HepG2 (cell line): ENCODE measurements around the gene TMEM229B. TPM values are rescaled to one million over a fixed set of nuclear protein-coding genes. Genes with fewer than 3 reads are reported as not detected.

ENCODE experiments used
- ATAC-seq: fragments of 200-7000 bp; cut with Tn5 transposase; 3 replicates; pipeline ENCODE4 v1.9.1; 2020; ENCODE audit warnings: mild to moderate bottlenecking, moderate library complexity
- BruUV-seq: library from RNA; stranded (reverse); fragments of 400-500 nt; replicated peaks from 2 replicates; lab custom pipeline; 2021; lab: Mats Ljungman, UMichigan
- CTCF ChIA-PET: fragments of 300-600 bp; formaldehyde crosslinking; extraction: SDS; loops from one replicate; lab custom pipeline; 2021; ENCODE audit warnings: low total read pairs, inconsistent platforms, low intra/inter-chr PET ratio; lab: Yijun Ruan, JAX
- POLR2A ChIA-PET: fragments of 350-600 bp; sonication (Branson Sonifier 250); formaldehyde crosslinking; loops from one replicate; lab custom pipeline; 2020; ENCODE audit warnings: antibody characterized with exemption, inconsistent platforms; lab: Yijun Ruan, JAX
- DNase-seq: peaks from one replicate; pipeline ENCODE4 v3.0.0-alpha.2; 2015; ENCODE audit warnings: low spot score
- FAIRE-seq: peaks from 3 replicates; lab custom pipeline; 2011; peaks lifted over from hg19 to GRCh38; lab: Jason Lieb, UNC
- H2AFZ ChIP-seq: one replicate; pipeline ENCODE4 v1.6.1; 2011; ENCODE audit warnings: low read length, inconsistent platforms
- H3K27ac ChIP-seq: fragments of 300-600 bp; 3 replicates; pipeline ENCODE4 v1.8.0; 2011; ENCODE audit warnings: mixed run types, mild to moderate bottlenecking, mixed read lengths, low read length, inconsistent platforms; ENCODE audit not compliant: insufficient read depth; ENCODE audit errors: extremely low read length
- H3K27me3 ChIP-seq, 2 experiments: fragments of 200-600 bp in 1 of 2; 2 replicates in 1 of 2; 3 replicates in 1 of 2; pipeline versions ENCODE4 v1.6.0 to v1.8.0; 2011; ENCODE audit warnings: low read length in 2 of 2, mild to moderate bottlenecking in 2 of 2, moderate library complexity in 2 of 2, inconsistent platforms in 1 of 2; ENCODE audit not compliant: insufficient read depth in 2 of 2, control insufficient read depth in 1 of 2
- H3K36me3 ChIP-seq, 2 experiments: fragments of 200-600 bp in 1 of 2; replicated peaks in 1 of 2; 2 replicates in 1 of 2; 3 replicates in 1 of 2; pipeline versions ENCODE4 v1.5.1 to v1.8.0; 2011; ENCODE audit warnings: low read length in 2 of 2, inconsistent platforms in 1 of 2; ENCODE audit not compliant: insufficient read depth in 2 of 2, control insufficient read depth in 1 of 2
- H3K4me1 ChIP-seq: 2 replicates; pipeline ENCODE4 v1.5.1; 2012; ENCODE audit warnings: low read length, inconsistent platforms; ENCODE audit not compliant: insufficient read depth
- H3K4me2 ChIP-seq: 2 replicates; pipeline ENCODE4 v1.6.0; 2011; ENCODE audit warnings: low read depth, low read length, inconsistent platforms
- H3K4me3 ChIP-seq, 3 experiments: fragments of 200-600 bp in 1 of 3; sonication (generic), shearing (Covaris generic) in 1 of 3; replicated peaks in 1 of 3; 2 replicates each; pipeline ENCODE4 v1.5.1; 2011 to 2016; ENCODE audit warnings: low read length in 3 of 3, inconsistent platforms in 2 of 3, low read depth in 2 of 3, mild to moderate bottlenecking in 2 of 3, control low read depth in 1 of 3, mixed read lengths in 1 of 3; ENCODE audit not compliant: insufficient read depth in 1 of 3
- H3K79me2 ChIP-seq: one replicate; pipeline ENCODE4 v1.6.1; 2011; ENCODE audit warnings: low read length, inconsistent platforms; ENCODE audit not compliant: insufficient read depth
- H3K9ac ChIP-seq: 2 replicates; pipeline ENCODE4 v1.6.0; 2011; ENCODE audit warnings: mild to moderate bottlenecking, low read depth, low read length, inconsistent platforms; ENCODE audit not compliant: insufficient read depth
- H3K9me3 ChIP-seq: 2 replicates; pipeline ENCODE4 v1.5.1; 2012; ENCODE audit warnings: mild to moderate bottlenecking, low read length
- H4K20me1 ChIP-seq: 2 replicates; pipeline ENCODE4 v1.6.0; 2011; ENCODE audit warnings: inconsistent platforms, mild to moderate bottlenecking, low read length, moderate library complexity; ENCODE audit not compliant: insufficient read depth
- FOXA1 ChIP-seq, 2 experiments: fragments of 450-650 bp in 1 of 2; sonication (generic) in 1 of 2; formaldehyde crosslinking in 1 of 2; IDR thresholded peaks; 2 replicates each; pipeline versions ENCODE4 v1.4.0 to v1.6.1; 2016 to 2020; ENCODE audit warnings: missing genetic modification reagents in 1 of 2
- HDAC2 ChIP-seq: sonication (generic); formaldehyde crosslinking; IDR thresholded peaks from 2 replicates; pipeline ENCODE4 v1.4.0; 2020; ENCODE audit warnings: missing genetic modification reagents
- MAFK ChIP-seq, 2 experiments: IDR thresholded peaks in 1 of 2; conservative IDR thresholded peaks in 1 of 2; 2 replicates each; pipeline ENCODE4 v1.6.1; 2011; ENCODE audit warnings: improper control_type of control experiment in 2 of 2, low read length in 2 of 2
- MED8 ChIP-seq: sonication (generic); formaldehyde crosslinking; IDR thresholded peaks from 2 replicates; pipeline ENCODE4 v1.8.1; 2023; ENCODE audit warnings: mild to moderate bottlenecking, missing genetic modification reagents; ENCODE audit not compliant: insufficient replicate concordance
- PAWR ChIP-seq: sonication (generic); formaldehyde crosslinking; IDR thresholded peaks from 2 replicates; pipeline ENCODE4 v1.4.0; 2020; ENCODE audit warnings: missing genetic modification reagents, mild to moderate bottlenecking, borderline replicate concordance
- RBM22 ChIP-seq: fragments of 200-400 bp; formaldehyde crosslinking; optimal IDR thresholded peaks from 2 replicates; pipeline ENCODE3; 2017; ENCODE audit warnings: mild to moderate bottlenecking, low read length, moderate library complexity
- TGIF2 ChIP-seq: IDR thresholded peaks from 2 replicates; pipeline ENCODE4 v1.6.1; 2016; ENCODE audit warnings: control low read depth, missing compliant biosample characterization
- ZBTB10 ChIP-seq: sonication (generic); formaldehyde crosslinking; IDR thresholded peaks from 2 replicates; pipeline ENCODE4 v1.4.0; 2020; ENCODE audit warnings: missing genetic modification reagents, borderline replicate concordance
- ZFP91 ChIP-seq: sonication (generic); formaldehyde crosslinking; IDR thresholded peaks from 2 replicates; pipeline ENCODE4 v1.9.0; 2022; ENCODE audit warnings: missing genetic modification reagents, mild to moderate bottlenecking, borderline replicate concordance
- ZNF549 ChIP-seq: sonication (generic); formaldehyde crosslinking; IDR thresholded peaks from 2 replicates; pipeline ENCODE4 v1.5.0; 2020; ENCODE audit warnings: missing genetic modification reagents
- ZNF660 ChIP-seq: sonication (generic); formaldehyde crosslinking; IDR thresholded peaks from 2 replicates; pipeline ENCODE4 v1.5.1; 2020; ENCODE audit warnings: mild to moderate bottlenecking, low read depth, missing genetic modification reagents, borderline replicate concordance
- WGBS: methylation state at CpG from one replicate; pipeline ENCODE4 v1.1.6; 2017; ENCODE audit warnings: low lambda C conversion rate; 5-methylcytosine and 5-hydroxymethylcytosine counted together
- in situ Hi-C: cut with HindIII; loops from 2 replicates; pipeline ENCODE4 v1.10.0; 2017; ENCODE audit warnings: low pct_unique_long_range_greater_than_20kb; ENCODE audit not compliant: extremely low pct_ligation_motif_present
- intact Hi-C: fragments of 100-400 bp; cut with micrococcal nuclease; formaldehyde crosslinking; loops from one replicate; pipeline ENCODE4 v1.10.0; 2022; ENCODE audit not compliant: unreplicated experiment
- polyA plus RNA-seq, 8 experiments: library from polyadenylated mRNA; depleted of rRNA in 3 of 8; stranded (reverse) in 7 of 8; unstranded in 1 of 8; fragments of >200 nt; fragmentation: Illumina TruSeq in 4 of 8; extraction: Trizol in 4 of 8; gene quantifications; 2 replicates each; pipeline versions ENCODE4 v1.2.1 to v1.2.3, GENCODE V29; 2011 to 2016; ENCODE audit warnings: low read depth in 4 of 8, missing spikeins in 1 of 8, mixed read lengths in 1 of 8; ENCODE audit not compliant: insufficient read depth in 1 of 8
- total RNA-seq, 5 experiments: library from RNA; depleted of rRNA; stranded (reverse); fragments of >200 nt; fragmentation: Illumina TruSeq; extraction: Trizol; gene quantifications; 2 replicates each; pipeline ENCODE4 v1.2.3, GENCODE V29; 2016; ENCODE audit warnings: low read depth in 1 of 5
- TF ChIP-seq, protein P1 (sequence below): IDR thresholded peaks from 2 replicates; pipeline ENCODE4 v1.6.1; 2016; ENCODE audit warnings: missing compliant biosample characterization, missing genetic modification reagents, borderline replicate concordance
- TF ChIP-seq, protein P2 (sequence below): sonication (generic); formaldehyde crosslinking; IDR thresholded peaks from 2 replicates; pipeline ENCODE4 v1.4.0; 2020; ENCODE audit warnings: missing genetic modification reagents, mild to moderate bottlenecking, borderline replicate concordance
- TF ChIP-seq, protein P3 (sequence below): sonication (generic); formaldehyde crosslinking; IDR thresholded peaks from 2 replicates; pipeline ENCODE4 v1.5.1; 2020; ENCODE audit warnings: mild to moderate bottlenecking, missing genetic modification reagents, borderline replicate concordance

TMEM229B gene
- total and polyA plus RNA-seq, 2 of the 13 experiments (the other 11 are each of a cell fraction or from before 2014, with no cell fraction given): 0.69 to 1.1 TPM

- POLR2A ChIA-PET: no interaction called here
Measured at GRCh38 chr14:67441256-67441655, 47.3 kb downstream of the TMEM229B start.

More at GRCh38 chr14:67441256-67441655, 47.3 kb downstream of the TMEM229B start:
- 100% methylated on average over 1 of the region's 2 CpGs for WGBS
- no peaks in the 10 kb centered on the region for H3K9me3 ChIP-seq
- no peak for ATAC-seq
- in situ Hi-C loops: no loop called here
- no peak overlapping the region for H2AFZ ChIP-seq
- peaks cover 46% of the 10 kb centered on the region for H3K4me1 ChIP-seq
- H3K79me2 ChIP-seq: no peaks in the 10 kb centered on the region
- no peak for DNase-seq
- H3K9ac ChIP-seq: no peak overlapping the region
- BruUV-seq: no TSS peak
- H4K20me1 ChIP-seq: no peaks in the 10 kb centered on the region
- no peak overlapping the region for H3K27ac ChIP-seq
- TF ChIP-seq MED8 (CRISPR knock-in tag): no peak
- TF ChIP-seq MAFK (conservative IDR thresholded peaks at IDR 0.05 in 1 of 2, IDR thresholded peaks at IDR 0.05 in 1 of 2; ENCODE audit: low read length in 2 of 2): no peak
- no peak for TF ChIP-seq ZBTB10
- TF ChIP-seq ZFP91 (CRISPR knock-in tag): no peak
- TF ChIP-seq, protein P1, sequence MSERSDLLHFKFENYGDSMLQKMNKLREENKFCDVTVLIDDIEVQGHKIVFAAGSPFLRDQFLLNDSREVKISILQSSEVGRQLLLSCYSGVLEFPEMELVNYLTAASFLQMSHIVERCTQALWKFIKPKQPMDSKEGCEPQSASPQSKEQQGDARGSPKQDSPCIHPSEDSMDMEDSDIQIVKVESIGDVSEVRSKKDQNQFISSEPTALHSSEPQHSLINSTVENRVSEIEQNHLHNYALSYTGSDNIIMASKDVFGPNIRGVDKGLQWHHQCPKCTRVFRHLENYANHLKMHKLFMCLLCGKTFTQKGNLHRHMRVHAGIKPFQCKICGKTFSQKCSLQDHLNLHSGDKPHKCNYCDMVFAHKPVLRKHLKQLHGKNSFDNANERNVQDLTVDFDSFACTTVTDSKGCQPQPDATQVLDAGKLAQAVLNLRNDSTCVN (CRISPR knock-in tag): no peak
- TF ChIP-seq RBM22: no peak
- no peak for TF ChIP-seq HDAC2 (CRISPR knock-in tag)
- TF ChIP-seq TGIF2 (CRISPR knock-in tag): no peak
- no peak for TF ChIP-seq PAWR (CRISPR knock-in tag)
- TF ChIP-seq, protein P2, sequence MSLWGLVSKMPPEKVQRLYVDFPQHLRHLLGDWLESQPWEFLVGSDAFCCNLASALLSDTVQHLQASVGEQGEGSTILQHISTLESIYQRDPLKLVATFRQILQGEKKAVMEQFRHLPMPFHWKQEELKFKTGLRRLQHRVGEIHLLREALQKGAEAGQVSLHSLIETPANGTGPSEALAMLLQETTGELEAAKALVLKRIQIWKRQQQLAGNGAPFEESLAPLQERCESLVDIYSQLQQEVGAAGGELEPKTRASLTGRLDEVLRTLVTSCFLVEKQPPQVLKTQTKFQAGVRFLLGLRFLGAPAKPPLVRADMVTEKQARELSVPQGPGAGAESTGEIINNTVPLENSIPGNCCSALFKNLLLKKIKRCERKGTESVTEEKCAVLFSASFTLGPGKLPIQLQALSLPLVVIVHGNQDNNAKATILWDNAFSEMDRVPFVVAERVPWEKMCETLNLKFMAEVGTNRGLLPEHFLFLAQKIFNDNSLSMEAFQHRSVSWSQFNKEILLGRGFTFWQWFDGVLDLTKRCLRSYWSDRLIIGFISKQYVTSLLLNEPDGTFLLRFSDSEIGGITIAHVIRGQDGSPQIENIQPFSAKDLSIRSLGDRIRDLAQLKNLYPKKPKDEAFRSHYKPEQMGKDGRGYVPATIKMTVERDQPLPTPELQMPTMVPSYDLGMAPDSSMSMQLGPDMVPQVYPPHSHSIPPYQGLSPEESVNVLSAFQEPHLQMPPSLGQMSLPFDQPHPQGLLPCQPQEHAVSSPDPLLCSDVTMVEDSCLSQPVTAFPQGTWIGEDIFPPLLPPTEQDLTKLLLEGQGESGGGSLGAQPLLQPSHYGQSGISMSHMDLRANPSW (CRISPR knock-in tag): no peak
- TF ChIP-seq FOXA1 (IDR thresholded peaks at IDR 0.05): no peak
- TF ChIP-seq FOXA1 (CRISPR knock-in tag; IDR thresholded peaks at IDR 0.05): no peak
- TF ChIP-seq, protein P3, sequence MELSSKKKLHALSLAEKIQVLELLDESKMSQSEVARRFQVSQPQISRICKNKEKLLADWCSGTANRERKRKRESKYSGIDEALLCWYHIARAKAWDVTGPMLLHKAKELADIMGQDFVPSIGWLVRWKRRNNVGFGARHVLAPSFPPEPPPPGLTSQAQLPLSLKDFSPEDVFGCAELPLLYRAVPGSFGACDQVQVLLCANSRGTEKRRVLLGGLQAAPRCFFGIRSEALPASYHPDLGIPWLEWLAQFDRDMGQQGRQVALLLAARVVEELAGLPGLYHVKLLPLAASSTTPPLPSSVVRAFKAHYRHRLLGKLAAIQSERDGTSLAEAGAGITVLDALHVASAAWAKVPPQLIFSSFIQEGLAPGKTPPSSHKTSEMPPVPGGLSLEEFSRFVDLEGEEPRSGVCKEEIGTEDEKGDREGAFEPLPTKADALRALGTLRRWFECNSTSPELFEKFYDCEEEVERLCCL (CRISPR knock-in tag): no peak
- TF ChIP-seq ZNF549: no peak
- no peak for TF ChIP-seq ZNF660 (CRISPR knock-in tag)
- TF ChIP-seq, all 625 proteins: peak for 0
- H3K27me3 ChIP-seq: peaks cover 2 to 6% of the 10 kb centered on the region in 2 experiments; a peak in 3 of 5 replicates
- H3K36me3 ChIP-seq: no peaks in the 10 kb centered on the region
- FAIRE-seq: no peak
- no peak overlapping the region for H3K4me3 ChIP-seq
- CTCF ChIA-PET: no interaction called here
- intact Hi-C loops: no loop called here
- no peak overlapping the region for H3K4me2 ChIP-seq
